Iris pigment epithelial cell (primary cell): ENCODE data around the gene EGR2.

ENCODE experiments used
- DNase-seq: peaks from one replicate; pipeline ENCODE4 v3.0.0-alpha.2; 2011; ENCODE audit warnings: low read depth

The EGR2 gene

GRCh38 chr10:62816331-62817120 is at the start of gene EGR2:
TSS of gene EGR2 (minus strand) at chr10:62816366. CDS start at chr10:62816029, 337 bp downstream.
- DNase-seq: peak; percentile 98

- no peak for DNase-seq
These were observed 46.3 kb upstream of the EGR2 start for GRCh38 chr10:62862447-62862846.

GRCh38 chr10:62861507-62861906 is 45.3 kb upstream of the EGR2 start:
- no peak for DNase-seq

GRCh38 chr10:62860946-62861345 is 44.8 kb upstream of the EGR2 start:
- DNase-seq: no peak

- DNase-seq: peak; percentile 17
These were observed 42.2 kb upstream of the EGR2 start for GRCh38 chr10:62858364-62858763.

- DNase-seq: no peak
These were observed 39.9 kb upstream of the EGR2 start for GRCh38 chr10:62856021-62856420.

- DNase-seq: no peak
These were observed 37.5 kb upstream of the EGR2 start for GRCh38 chr10:62853710-62854109.

- DNase-seq: no peak
These were observed 37.0 kb upstream of the EGR2 start for GRCh38 chr10:62852961-62853702.

- DNase-seq: peak; percentile 34
These were observed 35.3 kb upstream of the EGR2 start for GRCh38 chr10:62851442-62851841.

GRCh38 chr10:62850646-62851045 is 34.5 kb upstream of the EGR2 start:
- DNase-seq: no peak

GRCh38 chr10:62847433-62847832 is 31.3 kb upstream of the EGR2 start:
- no peak for DNase-seq

- DNase-seq: no peak
These were observed 28.3 kb upstream of the EGR2 start for GRCh38 chr10:62844280-62845011.

GRCh38 chr10:62843600-62843999 is 27.4 kb upstream of the EGR2 start:
- DNase-seq: no peak

GRCh38 chr10:62842983-62843382 is 26.8 kb upstream of the EGR2 start:
- DNase-seq: no peak

GRCh38 chr10:62839590-62839989 is 23.4 kb upstream of the EGR2 start:
- no peak for DNase-seq

GRCh38 chr10:62831346-62831745 is 15.2 kb upstream of the EGR2 start:
- DNase-seq: peak; percentile 82

GRCh38 chr10:62830679-62831078 is 14.5 kb upstream of the EGR2 start:
- DNase-seq: no peak

GRCh38 chr10:62829622-62830021 is 13.5 kb upstream of the EGR2 start:
- no peak for DNase-seq

- DNase-seq: no peak
These were observed 10.1 kb upstream of the EGR2 start for GRCh38 chr10:62826273-62826672.

- no peak for DNase-seq
These were observed 4.4 kb upstream of the EGR2 start for GRCh38 chr10:62820586-62820985.

GRCh38 chr10:62819141-62819920 is 3.2 kb upstream of the EGR2 start:
- DNase-seq: no peak

- DNase-seq: no peak
These were observed 2.4 kb upstream of the EGR2 start for GRCh38 chr10:62818426-62819011.
